Ovary (tissue), 3 donors: Measurements from ENCODE around the gene SIN3A.

Source experiments
- POLR2A ChIP-seq: fragments of 450-650 bp; IDR thresholded peaks from one replicate; pipeline ENCODE4 v1.6.1; 2017; ENCODE audit warnings: antibody characterized with exemption, mild to moderate bottlenecking, moderate library complexity
- TF ChIP-seq, protein P1 (sequence below), 3 donors: fragments of 450-650 bp in 2 of 3; fragments of 200-600 bp in 1 of 3; IDR thresholded peaks; one replicate each; pipeline versions ENCODE4 v1.5.1 to v1.8.0; 2016 to 2022; ENCODE audit warnings: antibody characterized with exemption in 3 of 3, mild to moderate bottlenecking in 1 of 3
- donor health status: DM: no; HTN: no; CAD: no.

DNA sequence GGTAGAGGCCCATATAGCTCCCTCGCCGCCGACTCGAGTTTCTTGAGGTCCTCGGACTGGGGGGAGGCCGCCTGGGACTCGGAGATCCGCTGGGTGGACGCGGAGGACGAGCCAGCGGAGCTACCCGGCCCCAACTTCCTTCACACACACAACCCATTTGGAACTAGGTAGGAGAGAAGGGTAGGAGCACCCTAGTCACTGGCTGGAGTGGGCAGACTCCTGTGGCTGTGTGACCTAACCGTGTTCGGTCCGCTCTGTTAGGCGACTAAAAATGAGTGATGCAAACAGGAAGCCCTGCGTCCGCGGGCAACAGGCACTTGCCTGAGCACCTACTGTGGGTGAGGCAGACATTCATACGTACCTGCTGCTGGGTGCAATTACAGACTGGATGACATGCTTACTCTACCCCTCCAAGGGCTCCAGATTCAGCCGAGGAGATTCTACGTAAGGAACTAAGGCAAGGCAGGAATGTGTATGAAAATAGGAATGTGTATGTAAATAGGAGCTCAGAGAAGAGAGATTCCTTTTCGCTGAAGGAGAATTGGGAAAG lies 4.6 kb upstream of the SIN3A start:
- no peak for TF ChIP-seq POLR2A
- TF ChIP-seq, protein P1, sequence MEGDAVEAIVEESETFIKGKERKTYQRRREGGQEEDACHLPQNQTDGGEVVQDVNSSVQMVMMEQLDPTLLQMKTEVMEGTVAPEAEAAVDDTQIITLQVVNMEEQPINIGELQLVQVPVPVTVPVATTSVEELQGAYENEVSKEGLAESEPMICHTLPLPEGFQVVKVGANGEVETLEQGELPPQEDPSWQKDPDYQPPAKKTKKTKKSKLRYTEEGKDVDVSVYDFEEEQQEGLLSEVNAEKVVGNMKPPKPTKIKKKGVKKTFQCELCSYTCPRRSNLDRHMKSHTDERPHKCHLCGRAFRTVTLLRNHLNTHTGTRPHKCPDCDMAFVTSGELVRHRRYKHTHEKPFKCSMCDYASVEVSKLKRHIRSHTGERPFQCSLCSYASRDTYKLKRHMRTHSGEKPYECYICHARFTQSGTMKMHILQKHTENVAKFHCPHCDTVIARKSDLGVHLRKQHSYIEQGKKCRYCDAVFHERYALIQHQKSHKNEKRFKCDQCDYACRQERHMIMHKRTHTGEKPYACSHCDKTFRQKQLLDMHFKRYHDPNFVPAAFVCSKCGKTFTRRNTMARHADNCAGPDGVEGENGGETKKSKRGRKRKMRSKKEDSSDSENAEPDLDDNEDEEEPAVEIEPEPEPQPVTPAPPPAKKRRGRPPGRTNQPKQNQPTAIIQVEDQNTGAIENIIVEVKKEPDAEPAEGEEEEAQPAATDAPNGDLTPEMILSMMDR (IDR thresholded peaks at IDR 0.05) = peak in 1 of 3 donors; percentile 4
